HUES64 (cell line): ENCODE data around the gene TTC12.

ENCODE experiments used
- H3K27ac ChIP-seq: 2 replicates; pipeline ENCODE4 v1.7.0; 2013; ENCODE audit warnings: low read depth, low read length, inconsistent platforms
- H3K27me3 ChIP-seq: 2 replicates; pipeline ENCODE4 v1.6.1; 2013; ENCODE audit warnings: mild to moderate bottlenecking, low read length; ENCODE audit not compliant: insufficient read depth
- H3K36me3 ChIP-seq: 2 replicates; pipeline ENCODE4 v1.6.1; 2013; ENCODE audit warnings: mild to moderate bottlenecking, low read length; ENCODE audit not compliant: insufficient read depth
- H3K4me1 ChIP-seq: 2 replicates; pipeline ENCODE4 v1.6.1; 2013; ENCODE audit warnings: mild to moderate bottlenecking, low read length, moderate library complexity; ENCODE audit not compliant: insufficient read depth
- H3K4me3 ChIP-seq: 2 replicates; pipeline ENCODE4 v1.5.1; 2013; ENCODE audit warnings: mild to moderate bottlenecking, low read length, moderate library complexity
- H3K9ac ChIP-seq: 2 replicates; pipeline ENCODE4 v1.6.1; 2013; ENCODE audit warnings: mild to moderate bottlenecking, low read depth, low read length
- H3K9me3 ChIP-seq: 2 replicates; pipeline ENCODE4 v1.6.1; 2013; ENCODE audit warnings: low read depth, low read length; ENCODE audit not compliant: insufficient read depth
- WGBS: fragments of 150-250, 120-280 bp; methylation state at CpG from one replicate; pipeline ENCODE4 v1.1.7; 2013; ENCODE audit warnings: missing lambda C conversion rate; 5-methylcytosine and 5-hydroxymethylcytosine counted together

TTC12 gene

DNA sequence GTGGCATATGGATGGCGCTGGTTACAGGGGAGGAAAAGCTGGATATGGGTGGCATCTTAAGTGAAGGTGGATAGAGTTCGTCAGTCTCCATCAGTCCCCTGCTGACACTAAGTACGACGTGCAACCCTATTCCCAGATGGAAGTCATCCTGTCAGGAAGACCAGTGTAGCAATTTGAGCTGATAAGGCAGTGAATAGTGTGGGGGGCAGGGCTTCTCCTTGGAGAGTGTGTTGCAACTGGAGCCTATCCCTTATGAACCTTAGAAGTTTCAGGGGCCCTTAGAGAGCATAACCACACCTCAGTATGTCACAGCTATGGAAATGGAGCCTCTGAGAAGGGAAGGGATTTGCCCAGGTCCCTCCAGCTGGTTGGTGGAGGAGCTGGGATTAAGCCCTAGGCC lies 37.1 kb downstream of the TTC12 start:
- no peaks in the 10 kb centered on the region for H3K27me3 ChIP-seq
- no peak overlapping the region for H3K4me3 ChIP-seq
- H3K36me3 ChIP-seq = no peaks in the 10 kb centered on the region
- no peak overlapping the region for H3K27ac ChIP-seq
- 87% methylated on average over 4 of the region's 4 CpGs for WGBS
- no peaks in the 10 kb centered on the region for H3K4me1 ChIP-seq
- H3K9ac ChIP-seq = no peak overlapping the region
- H3K9me3 ChIP-seq = no peaks in the 10 kb centered on the region

DNA sequence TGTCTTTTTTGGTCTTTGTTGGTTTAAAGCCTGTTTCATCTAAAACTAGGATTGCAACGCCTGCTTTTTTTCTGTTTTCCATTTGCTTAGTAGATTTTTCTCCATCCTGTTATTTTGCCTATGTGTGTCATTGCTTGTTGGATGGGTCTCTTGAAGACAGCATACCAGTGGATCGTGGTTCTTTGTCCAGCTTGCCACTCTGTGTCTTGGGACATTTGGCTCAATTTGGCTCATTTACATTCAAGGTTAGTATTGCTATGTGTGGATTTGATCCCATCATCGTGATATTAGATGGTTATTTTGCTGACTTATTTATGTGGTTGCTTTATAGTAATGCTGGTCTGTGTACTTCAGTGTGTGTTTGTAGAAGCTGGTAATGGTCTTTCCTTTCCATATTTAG lies 41.8 kb downstream of the TTC12 start:
- Histone ChIP-seq H3K9me3 (no peaks in the 10 kb centered on the region), H3K27me3 (no peaks in the 10 kb centered on the region), H3K36me3 (no peaks in the 10 kb centered on the region), H3K9ac (no peak overlapping the region), H3K4me3 (no peak overlapping the region), H3K27ac (no peak overlapping the region), H3K4me1 (no peaks in the 10 kb centered on the region)
- 97% methylated on average over 3 of the region's 3 CpGs for WGBS

DNA sequence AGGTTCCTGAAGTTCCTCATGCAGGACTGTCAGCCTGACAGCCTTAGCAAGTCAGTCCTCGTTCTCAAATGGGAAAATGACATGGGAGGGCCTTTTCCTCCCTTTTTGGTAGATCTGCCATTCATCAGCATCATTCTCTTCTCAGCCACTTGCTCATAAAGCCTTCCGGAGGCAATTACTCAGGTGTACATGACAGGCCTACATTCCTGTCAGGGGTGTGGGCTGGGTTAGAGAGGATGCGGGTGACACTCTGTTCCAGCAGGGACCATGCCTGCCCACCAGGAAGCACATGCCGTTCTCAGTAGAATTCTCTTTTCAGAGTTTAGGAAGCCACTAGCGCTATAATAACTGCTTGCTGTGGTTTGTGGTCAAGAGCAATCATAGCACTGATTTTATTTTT lies 49.0 kb downstream of the TTC12 start:
- H3K9ac ChIP-seq = no peak overlapping the region
- no peak overlapping the region for H3K4me3 ChIP-seq
- WGBS = 93% methylated on average over 5 of the region's 5 CpGs
- H3K36me3 ChIP-seq = no peaks in the 10 kb centered on the region
- no peaks in the 10 kb centered on the region; the same call in 1 of the 2 replicates for H3K4me1 ChIP-seq
- no peaks in the 10 kb centered on the region for H3K9me3 ChIP-seq
- no peaks in the 10 kb centered on the region for H3K27me3 ChIP-seq
- H3K27ac ChIP-seq = no peak overlapping the region

DNA sequence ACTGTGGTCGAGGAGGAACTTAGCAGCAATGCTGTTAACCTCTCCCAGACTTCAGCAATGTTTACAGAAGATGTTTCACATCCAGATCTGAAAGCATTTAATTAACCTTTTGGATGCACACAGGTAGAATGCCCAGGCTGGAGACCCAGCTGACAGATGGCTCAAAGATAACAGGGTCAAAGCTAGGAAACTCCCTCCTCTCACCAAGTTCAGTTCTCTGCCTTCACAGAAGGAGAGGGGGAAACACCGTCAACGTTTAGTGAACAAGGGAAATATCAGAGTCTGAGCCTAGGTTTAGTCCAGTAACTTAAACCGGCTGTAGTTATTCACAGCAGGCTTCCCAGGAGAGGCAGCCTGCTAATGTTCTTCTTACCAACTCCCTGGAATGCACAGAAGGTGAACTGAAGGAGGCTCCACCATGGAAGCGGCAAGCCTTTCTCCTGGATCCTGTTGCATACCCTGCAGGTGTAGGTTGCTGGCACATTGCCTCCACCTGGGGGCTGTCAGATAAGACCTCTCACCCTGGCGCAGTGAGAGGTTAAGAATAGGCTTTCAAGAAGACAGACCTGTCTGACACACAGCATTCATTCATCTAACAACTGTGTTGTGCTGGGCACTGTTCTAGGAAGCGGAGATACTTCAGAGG lies 49.7 kb downstream of the TTC12 start:
- no peaks in the 10 kb centered on the region; the same call in 1 of the 2 replicates for H3K4me1 ChIP-seq
- H3K4me3 ChIP-seq = no peak overlapping the region
- WGBS = 92% methylated on average over 7 of the region's 7 CpGs
- no peaks in the 10 kb centered on the region for H3K9me3 ChIP-seq
- no peaks in the 10 kb centered on the region for H3K27me3 ChIP-seq
- no peaks in the 10 kb centered on the region for H3K36me3 ChIP-seq
- no peak overlapping the region for H3K9ac ChIP-seq
- no peak overlapping the region for H3K27ac ChIP-seq

DNA sequence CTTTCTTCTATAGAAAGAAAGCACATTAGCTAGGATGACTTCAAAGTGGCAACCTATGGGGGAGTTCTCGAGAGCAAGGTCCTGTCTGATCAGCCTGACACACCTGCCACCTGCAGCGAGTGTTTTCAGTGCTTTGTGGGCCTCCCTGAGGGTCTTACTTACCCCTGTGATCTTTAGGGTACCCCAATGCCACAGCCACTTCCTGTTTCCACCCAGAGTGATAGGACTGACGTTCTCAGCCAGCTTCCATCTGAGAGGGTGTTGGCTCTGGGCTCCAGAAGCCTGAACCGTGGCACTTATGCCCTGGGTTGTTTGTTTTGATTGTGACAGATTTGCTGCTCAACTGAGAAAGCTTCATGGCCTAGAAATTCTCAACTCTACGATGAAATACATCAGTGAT lies 51.5 kb downstream of the TTC12 start:
- Histone ChIP-seq H3K9ac (no peak overlapping the region), H3K27me3 (no peaks in the 10 kb centered on the region), H3K9me3 (no peaks in the 10 kb centered on the region), H3K36me3 (no peaks in the 10 kb centered on the region), H3K27ac (no peak overlapping the region), H3K4me3 (no peak overlapping the region), H3K4me1 (no peaks in the 10 kb centered on the region; the same call in 1 of the 2 replicates)
- WGBS = 93% methylated on average over 5 of the region's 5 CpGs

DNA sequence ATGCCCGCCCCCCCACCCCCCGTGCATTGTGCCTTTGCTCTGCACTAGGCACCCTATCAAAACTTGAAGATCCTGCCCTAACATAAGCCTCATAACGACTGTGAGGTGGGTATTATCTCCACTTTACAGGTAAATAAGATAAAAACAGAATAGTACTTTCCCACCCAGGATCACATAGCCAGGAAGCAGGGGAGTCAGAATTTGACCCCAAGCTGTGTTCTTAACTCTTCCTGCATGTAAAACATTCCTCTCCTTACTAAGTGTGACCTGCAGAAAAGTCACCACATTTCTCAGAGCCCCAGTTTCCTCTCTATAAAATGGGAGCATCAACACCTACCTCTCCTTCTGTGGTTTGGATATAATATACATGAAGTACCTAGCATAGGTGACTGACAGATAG lies 55.0 kb downstream of the TTC12 start:
- no peak overlapping the region for H3K4me3 ChIP-seq
- H3K4me1 ChIP-seq = no peaks in the 10 kb centered on the region; the same call in 1 of the 2 replicates
- H3K36me3 ChIP-seq = no peaks in the 10 kb centered on the region
- H3K9me3 ChIP-seq = no peaks in the 10 kb centered on the region
- no CpG with 5 or more reads among the region's 3 CpGs for WGBS
- no peaks in the 10 kb centered on the region for H3K27me3 ChIP-seq
- H3K9ac ChIP-seq = no peak overlapping the region
- H3K27ac ChIP-seq = no peak overlapping the region

DNA sequence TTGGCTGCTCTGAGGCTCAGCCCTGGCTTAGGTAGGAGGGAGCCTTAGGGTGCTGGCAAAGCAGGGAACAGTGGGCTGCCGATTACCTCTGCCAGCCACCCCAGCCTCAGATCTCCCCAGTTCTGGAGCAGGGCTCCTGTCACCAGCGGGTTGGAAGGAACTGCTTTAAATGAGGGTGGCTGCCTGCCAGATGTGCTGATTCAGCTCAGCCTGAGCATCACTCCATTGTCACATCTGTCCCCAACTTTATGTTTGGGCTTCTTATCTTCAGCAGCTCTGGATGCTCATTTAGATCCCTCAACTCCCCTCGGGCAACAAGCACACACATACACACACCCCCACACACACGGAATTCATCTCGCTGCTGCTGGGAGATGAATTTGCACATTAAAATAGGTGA lies 56.3 kb downstream of the TTC12 start:
- no peaks in the 10 kb centered on the region; the same call in 1 of the 2 replicates for H3K4me1 ChIP-seq

DNA sequence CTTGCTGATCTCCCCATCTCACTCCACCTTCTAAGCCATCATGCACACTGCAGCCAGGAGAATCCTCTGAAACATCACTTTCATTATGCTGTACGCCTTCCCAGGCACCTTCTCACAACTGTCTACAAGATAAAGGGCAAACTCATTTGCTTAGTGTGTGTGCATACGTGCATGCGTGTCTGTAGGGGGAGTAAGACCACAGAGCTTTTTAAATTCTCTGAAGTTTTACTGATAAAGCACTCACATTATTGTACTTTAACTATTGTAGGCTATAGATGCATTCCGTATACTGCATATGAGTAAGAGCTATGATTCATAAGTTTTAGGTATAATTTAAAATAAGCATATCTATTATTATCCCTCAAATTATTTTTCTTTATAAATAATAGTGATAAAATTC lies 57.9 kb downstream of the TTC12 start:
- H3K9me3 ChIP-seq = no peaks in the 10 kb centered on the region
- H3K27me3 ChIP-seq = no peaks in the 10 kb centered on the region
- no peak overlapping the region for H3K9ac ChIP-seq
- WGBS = 97% methylated on average over 3 of the region's 4 CpGs
- no peak overlapping the region for H3K27ac ChIP-seq
- no peak overlapping the region for H3K4me3 ChIP-seq
- H3K4me1 ChIP-seq = no peaks in the 10 kb centered on the region; the same call in 1 of the 2 replicates
- no peaks in the 10 kb centered on the region for H3K36me3 ChIP-seq

More for the DNA sequence above, 56.3 kb downstream of the TTC12 start:
- no peak overlapping the region for H3K9ac ChIP-seq
- H3K4me3 ChIP-seq = no peak overlapping the region
- no peaks in the 10 kb centered on the region for H3K9me3 ChIP-seq
- H3K36me3 ChIP-seq = no peaks in the 10 kb centered on the region
- no peak overlapping the region for H3K27ac ChIP-seq
- no peaks in the 10 kb centered on the region for H3K27me3 ChIP-seq
- WGBS = 85% methylated on average over 5 of the region's 5 CpGs

DNA sequence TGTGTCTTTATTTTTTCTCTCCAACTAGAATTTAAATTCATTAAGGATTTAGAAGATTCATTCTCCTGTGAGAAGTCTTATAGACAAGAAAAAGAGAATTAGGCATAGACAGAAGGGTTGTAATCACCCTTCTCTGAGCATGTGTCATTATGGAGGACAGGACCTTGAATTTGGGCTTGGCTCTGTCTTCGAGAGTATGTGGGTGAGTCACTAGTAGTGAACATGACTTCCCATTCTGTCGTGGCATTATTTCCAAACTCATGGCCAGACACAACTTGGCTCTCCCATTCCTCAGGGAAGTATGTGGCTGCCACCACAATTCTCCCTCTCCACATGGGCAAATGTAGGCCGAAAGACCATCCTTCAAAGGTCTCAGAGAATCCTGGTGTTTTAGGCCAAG lies 58.9 kb downstream of the TTC12 start:
- no peak overlapping the region for H3K4me3 ChIP-seq
- no peaks in the 10 kb centered on the region for H3K27me3 ChIP-seq
- no peaks in the 10 kb centered on the region for H3K36me3 ChIP-seq
- no peaks in the 10 kb centered on the region for H3K9me3 ChIP-seq
- H3K27ac ChIP-seq = no peak overlapping the region
- WGBS = 94% methylated on average over 3 of the region's 3 CpGs
- H3K4me1 ChIP-seq = peaks cover 6% of the 10 kb centered on the region; the same call in 1 of the 2 replicates
- H3K9ac ChIP-seq = no peak overlapping the region

DNA sequence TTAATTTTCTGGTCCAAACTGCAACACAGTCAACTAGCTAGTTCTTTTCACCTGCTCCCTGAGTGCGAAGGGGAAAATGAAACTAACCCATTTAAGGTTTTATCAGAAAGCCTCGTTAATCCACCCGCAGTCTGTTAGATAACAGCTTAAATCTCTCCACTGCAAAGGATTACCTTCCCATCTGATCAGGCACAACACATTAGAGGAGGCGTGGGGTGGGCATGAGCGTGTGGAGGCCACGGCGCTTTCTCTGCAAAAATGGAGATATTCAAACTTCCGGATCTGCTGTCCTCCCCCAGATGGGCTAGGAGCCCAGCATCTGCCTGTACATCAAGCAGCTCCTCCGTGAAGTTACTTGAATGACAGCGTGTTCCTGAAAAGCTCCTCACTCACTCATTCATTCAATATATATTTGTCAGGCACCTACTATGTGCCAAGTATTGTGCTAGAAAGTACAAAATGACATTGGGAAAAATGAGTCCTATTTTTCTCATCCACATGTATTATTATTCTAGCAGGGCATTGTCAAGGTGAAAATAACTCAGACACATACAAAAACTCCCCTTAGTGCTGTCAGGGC lies 59.7 kb downstream of the TTC12 start:
- no peak overlapping the region for H3K4me3 ChIP-seq
- 83% methylated on average over 10 of the region's 10 CpGs for WGBS
- H3K9ac ChIP-seq = no peak overlapping the region
- H3K36me3 ChIP-seq = no peaks in the 10 kb centered on the region
- H3K4me1 ChIP-seq = peaks cover 6% of the 10 kb centered on the region; the same call in 1 of the 2 replicates
- no peaks in the 10 kb centered on the region for H3K27me3 ChIP-seq
- H3K27ac ChIP-seq = no peak overlapping the region
- H3K9me3 ChIP-seq = no peaks in the 10 kb centered on the region

DNA sequence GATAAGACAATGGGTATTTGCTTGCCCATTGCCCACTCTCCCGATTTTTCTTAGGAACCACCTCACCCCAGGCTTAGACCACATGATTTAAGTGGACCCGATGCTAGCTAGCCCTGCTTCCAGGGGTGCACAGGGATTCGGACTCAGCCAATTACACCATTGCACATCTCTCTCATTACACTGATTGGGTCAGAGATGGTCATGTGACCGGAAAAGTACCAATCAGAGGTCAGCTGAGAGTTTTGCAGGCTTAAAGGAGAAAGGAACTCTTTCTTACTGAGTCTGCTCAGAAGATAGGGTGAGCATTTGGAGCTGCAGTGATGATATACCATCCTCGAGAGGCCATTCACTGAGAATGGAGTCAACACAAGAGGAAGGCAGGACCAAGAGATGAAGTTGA lies 61.0 kb downstream of the TTC12 start:
- WGBS = 94% methylated on average over 5 of the region's 5 CpGs
- H3K36me3 ChIP-seq = no peaks in the 10 kb centered on the region
- H3K9ac ChIP-seq = no peak overlapping the region
- no peak overlapping the region for H3K4me3 ChIP-seq
- H3K27me3 ChIP-seq = no peaks in the 10 kb centered on the region
- no peaks in the 10 kb centered on the region for H3K9me3 ChIP-seq
- H3K27ac ChIP-seq = no peak overlapping the region
- H3K4me1 ChIP-seq = peaks cover 6% of the 10 kb centered on the region; the same call in 1 of the 2 replicates
